Neuronal stem cell (in vitro differentiated cells): ENCODE data around the gene KIF16B.

Experiments used
- DNase-seq: peaks from one replicate; pipeline ENCODE4 v3.0.0-alpha.2; 2013; ENCODE audit warnings: low spot score
- H2AFZ ChIP-seq: one replicate; pipeline ENCODE4 v1.6.1; 2013; ENCODE audit warnings: mild to moderate bottlenecking, low read length, inconsistent platforms
- H2AK5ac ChIP-seq: 2 replicates; pipeline ENCODE4 v1.6.1; 2013; ENCODE audit warnings: low read depth, mild to moderate bottlenecking, inconsistent platforms, low read length, moderate library complexity, mixed read lengths
- H2BK120ac ChIP-seq: 2 replicates; pipeline ENCODE4 v1.6.1; 2013; ENCODE audit warnings: low read depth, mild to moderate bottlenecking, inconsistent platforms, low read length, moderate library complexity, mixed read lengths
- H2BK12ac ChIP-seq: one replicate; pipeline ENCODE4 v1.6.1; 2013; ENCODE audit warnings: low read length, inconsistent platforms
- H2BK15ac ChIP-seq: 2 replicates; pipeline ENCODE4 v1.6.1; 2013; ENCODE audit warnings: mild to moderate bottlenecking, low read length, inconsistent platforms, mixed read lengths
- H2BK5ac ChIP-seq: one replicate; pipeline ENCODE4 v1.6.1; 2013; ENCODE audit warnings: inconsistent platforms, mild to moderate bottlenecking, low read length, moderate library complexity
- H3K14ac ChIP-seq: one replicate; pipeline ENCODE4 v1.6.1; 2013; ENCODE audit warnings: low read length, inconsistent platforms
- H3K18ac ChIP-seq: 2 replicates; pipeline ENCODE4 v1.6.1; 2013; ENCODE audit warnings: low read length, inconsistent platforms
- H3K23ac ChIP-seq: 2 replicates; pipeline ENCODE4 v1.6.1; 2013; ENCODE audit warnings: low read depth, mild to moderate bottlenecking, mixed read lengths, low read length, inconsistent platforms; ENCODE audit not compliant: poor library complexity
- H3K27ac ChIP-seq: replicated peaks from 3 replicates; pipeline ENCODE4 v1.5.1; 2013; ENCODE audit warnings: low read length, inconsistent platforms
- H3K27me3 ChIP-seq, 3 experiments: 2 replicates each; pipeline ENCODE4 v1.6.1; 2013; ENCODE audit warnings: low read length in 3 of 3, mild to moderate bottlenecking in 2 of 3, inconsistent platforms in 1 of 3, low read depth in 1 of 3, mixed read lengths in 1 of 3, moderate library complexity in 1 of 3; ENCODE audit not compliant: control insufficient read depth in 3 of 3, insufficient read depth in 3 of 3
- H3K36me3 ChIP-seq, 2 donors: replicated peaks in 1 of 2; 2 replicates each; pipeline ENCODE4 v1.6.1; 2013; ENCODE audit warnings: low read length in 2 of 2; ENCODE audit not compliant: control insufficient read depth in 2 of 2, insufficient read depth in 2 of 2
- H3K4ac ChIP-seq: 2 replicates; pipeline ENCODE4 v1.6.1; 2013; ENCODE audit warnings: inconsistent platforms, mild to moderate bottlenecking, low read length, moderate library complexity
- H3K4me1 ChIP-seq, 2 donors: 1 replicate in 1 of 2; 2 replicates in 1 of 2; pipeline ENCODE4 v1.6.1; 2013; ENCODE audit warnings: low read length in 2 of 2, low read depth in 1 of 2; ENCODE audit not compliant: control insufficient read depth in 2 of 2, insufficient read depth in 1 of 2
- H3K4me2 ChIP-seq: one replicate; pipeline ENCODE4 v1.6.1; 2013; ENCODE audit warnings: mild to moderate bottlenecking, low read length, inconsistent platforms; ENCODE audit not compliant: insufficient read depth, poor library complexity, severe bottlenecking
- H3K4me3 ChIP-seq, 2 donors: 2 replicates each; pipeline ENCODE4 v1.5.1; 2013; ENCODE audit warnings: low read length in 2 of 2, mild to moderate bottlenecking in 2 of 2, inconsistent platforms in 1 of 2, moderate library complexity in 1 of 2
- H3K79me1 ChIP-seq: one replicate; pipeline ENCODE4 v1.6.1; 2013; ENCODE audit warnings: low read depth, mild to moderate bottlenecking, inconsistent platforms, low read length, moderate library complexity
- H3K9ac ChIP-seq: one replicate; pipeline ENCODE4 v1.6.1; 2013; ENCODE audit warnings: mild to moderate bottlenecking, low read depth, low read length, inconsistent platforms; ENCODE audit not compliant: poor library complexity
- H3K9me3 ChIP-seq, 2 donors: replicated peaks in 1 of 2; 2 replicates each; pipeline versions ENCODE3 to v1.6.1; 2013; ENCODE audit warnings: low read length in 2 of 2, mild to moderate bottlenecking in 2 of 2, inconsistent platforms in 1 of 2, low read depth in 1 of 2, mixed read lengths in 1 of 2, moderate library complexity in 1 of 2; ENCODE audit not compliant: control insufficient read depth in 2 of 2, insufficient read depth in 1 of 2
- H4K8ac ChIP-seq: one replicate; pipeline ENCODE4 v1.6.1; 2013; ENCODE audit warnings: low read depth, mild to moderate bottlenecking, inconsistent platforms, low read length, moderate library complexity
- H4K91ac ChIP-seq: one replicate; pipeline ENCODE4 v1.6.1; 2013; ENCODE audit warnings: low read length, low read depth, mild to moderate bottlenecking, inconsistent platforms; ENCODE audit not compliant: poor library complexity
- WGBS, 2 donors: extraction: QIAGEN DNeasy Blood & Tissue Kit; methylation state at CpG; one replicate each; pipeline ENCODE4 v1.1.7; 2013; ENCODE audit warnings: missing lambda C conversion rate in 2 of 2, mixed read lengths in 1 of 2; ENCODE audit not compliant: insufficient read length in 2 of 2, insufficient replicate concordance in 1 of 2; ENCODE audit errors: extremely low coverage in 2 of 2; 5-methylcytosine and 5-hydroxymethylcytosine counted together

KIF16B gene

DNA sequence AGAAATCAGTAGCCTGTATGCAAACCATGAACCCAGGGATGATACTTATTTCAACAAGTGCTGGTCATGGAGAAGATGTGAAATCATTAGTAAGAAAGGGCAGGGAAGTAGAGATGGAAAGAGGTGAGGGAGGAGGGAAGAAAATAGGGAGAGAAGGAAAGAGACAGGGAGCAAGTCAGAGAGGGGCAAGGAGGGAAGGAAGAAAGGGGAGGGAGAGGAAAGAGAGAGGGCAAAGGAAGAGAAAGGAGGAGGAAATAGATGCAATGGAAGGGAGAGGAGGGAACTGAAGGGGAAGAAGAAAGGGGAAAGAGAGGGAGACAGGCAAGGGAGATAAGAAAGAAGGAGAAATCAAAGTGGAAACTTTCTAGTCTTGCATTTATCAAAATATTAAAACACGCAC lies 195.1 kb downstream of the KIF16B start:
- no peak overlapping the region for H3K9ac ChIP-seq
- no peak overlapping the region for H3K23ac ChIP-seq
- H4K91ac ChIP-seq: no peak overlapping the region
- no peak overlapping the region for H3K4ac ChIP-seq
- H3K27me3 ChIP-seq: no peaks in the 10 kb centered on the region
- H2AFZ ChIP-seq: no peak overlapping the region
- no peaks in the 10 kb centered on the region for H3K9me3 ChIP-seq
- no peaks in the 10 kb centered on the region for H3K79me1 ChIP-seq
- no peak overlapping the region for H3K4me3 ChIP-seq
- H2AK5ac ChIP-seq: no peak overlapping the region
- no CpG with 5 or more reads among the region's 1 CpG for WGBS, 2 donors
- no peak overlapping the region for H4K8ac ChIP-seq
- no peak overlapping the region for H3K18ac ChIP-seq
- no peak overlapping the region for H3K4me2 ChIP-seq
- H3K14ac ChIP-seq: no peak overlapping the region
- peaks cover 3 to 5% of the 10 kb centered on the region in 2 donors for H3K36me3 ChIP-seq
- H2BK5ac ChIP-seq: no peak overlapping the region
- no peak overlapping the region for H2BK15ac ChIP-seq
- no peak for DNase-seq
- H2BK12ac ChIP-seq: no peak overlapping the region
- no peak overlapping the region for H2BK120ac ChIP-seq
- H3K27ac ChIP-seq: no peak overlapping the region
- H3K4me1 ChIP-seq: no peaks in the 10 kb centered on the region

DNA sequence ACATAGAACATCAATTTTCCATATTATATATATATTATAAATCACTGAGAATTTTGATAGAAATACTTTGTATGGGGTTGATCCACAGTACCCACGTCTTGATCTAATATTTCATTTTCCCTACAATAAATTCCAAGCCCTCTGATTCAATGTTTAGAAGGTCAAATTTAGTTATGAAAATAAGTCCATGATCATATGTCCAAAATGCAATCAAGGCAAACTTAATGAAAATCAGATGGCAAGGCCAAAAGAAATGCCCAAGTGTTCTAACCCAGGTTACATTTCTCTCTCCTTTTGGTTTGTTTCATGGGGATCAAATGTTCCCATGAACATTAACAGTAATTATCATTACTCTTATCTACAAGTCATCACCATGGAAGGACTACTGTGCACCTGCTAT lies 203.8 kb downstream of the KIF16B start:
- H3K79me1 ChIP-seq: no peaks in the 10 kb centered on the region
- no peak overlapping the region for H3K4me2 ChIP-seq
- no peak overlapping the region for H2BK120ac ChIP-seq
- no peak overlapping the region for H3K9ac ChIP-seq
- no peak overlapping the region for H3K4me3 ChIP-seq
- no peak overlapping the region for H3K23ac ChIP-seq
- H3K9me3 ChIP-seq: no peaks in the 10 kb centered on the region
- no peak overlapping the region for H2AK5ac ChIP-seq
- H4K8ac ChIP-seq: no peak overlapping the region
- no peak overlapping the region for H4K91ac ChIP-seq
- H2BK12ac ChIP-seq: no peak overlapping the region
- peaks cover 0 to 4% of the 10 kb centered on the region in 2 donors for H3K36me3 ChIP-seq
- no peak overlapping the region for H3K4ac ChIP-seq
- no CpG with 5 or more reads among the region's 1 CpG for WGBS, 2 donors
- no peak overlapping the region for H3K14ac ChIP-seq
- H3K27me3 ChIP-seq: no peaks in the 10 kb centered on the region
- H3K27ac ChIP-seq: no peak overlapping the region
- no peak for DNase-seq
- H2BK5ac ChIP-seq: no peak overlapping the region
- no peak overlapping the region for H2AFZ ChIP-seq
- H3K4me1 ChIP-seq: no peaks in the 10 kb centered on the region
- H2BK15ac ChIP-seq: no peak overlapping the region
- H3K18ac ChIP-seq: no peak overlapping the region

DNA sequence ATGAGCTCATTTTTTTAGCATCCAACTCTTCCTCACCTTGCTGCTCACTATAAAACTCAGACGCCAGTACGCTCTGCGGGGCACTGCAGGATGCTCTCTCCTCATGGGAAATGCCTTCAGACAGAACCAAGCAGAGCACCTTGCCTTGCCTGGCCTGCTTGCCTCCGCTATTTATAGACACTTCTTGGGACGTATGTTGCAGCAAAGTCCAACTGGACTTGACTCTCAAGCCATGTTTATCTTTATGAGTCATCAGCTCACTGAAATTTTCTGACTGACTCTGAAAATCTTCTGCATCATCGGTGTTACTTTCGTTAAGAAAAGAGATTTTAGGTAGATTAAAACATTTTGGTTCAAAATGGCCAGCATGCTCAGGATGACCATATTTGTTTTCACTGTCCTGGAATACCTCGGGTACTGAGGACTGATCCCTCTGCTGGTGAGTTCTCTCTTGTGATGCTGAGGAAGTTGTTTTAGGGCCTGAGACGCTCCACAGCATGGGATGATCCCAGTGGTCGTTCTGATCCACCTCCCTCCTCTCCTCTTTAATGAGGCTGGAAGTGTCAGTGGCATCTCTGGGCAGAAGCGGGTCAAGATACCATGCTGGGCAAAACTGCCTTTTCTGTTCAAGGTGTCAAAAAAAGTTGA lies 204.5 kb downstream of the KIF16B start:
- H3K27me3 ChIP-seq: no peaks in the 10 kb centered on the region
- no peak overlapping the region for H2AK5ac ChIP-seq
- no peak overlapping the region for H3K4me2 ChIP-seq
- DNase-seq: no peak
- no peak overlapping the region for H3K18ac ChIP-seq
- H2AFZ ChIP-seq: no peak overlapping the region
- no peaks in the 10 kb centered on the region for H3K9me3 ChIP-seq
- H3K36me3 ChIP-seq: peaks cover 0 to 4% of the 10 kb centered on the region in 2 donors
- no peak overlapping the region for H2BK5ac ChIP-seq
- no peak overlapping the region for H3K23ac ChIP-seq
- H4K91ac ChIP-seq: no peak overlapping the region
- no peak overlapping the region for H3K27ac ChIP-seq
- H4K8ac ChIP-seq: no peak overlapping the region
- no peak overlapping the region for H3K14ac ChIP-seq
- WGBS, 2 donors: no CpG with 5 or more reads among the region's 11 CpGs
- no peaks in the 10 kb centered on the region for H3K79me1 ChIP-seq
- no peak overlapping the region for H2BK12ac ChIP-seq
- H2BK120ac ChIP-seq: no peak overlapping the region
- H3K4ac ChIP-seq: no peak overlapping the region
- no peak overlapping the region for H3K4me3 ChIP-seq
- H2BK15ac ChIP-seq: no peak overlapping the region
- H3K9ac ChIP-seq: no peak overlapping the region
- no peaks in the 10 kb centered on the region for H3K4me1 ChIP-seq

DNA sequence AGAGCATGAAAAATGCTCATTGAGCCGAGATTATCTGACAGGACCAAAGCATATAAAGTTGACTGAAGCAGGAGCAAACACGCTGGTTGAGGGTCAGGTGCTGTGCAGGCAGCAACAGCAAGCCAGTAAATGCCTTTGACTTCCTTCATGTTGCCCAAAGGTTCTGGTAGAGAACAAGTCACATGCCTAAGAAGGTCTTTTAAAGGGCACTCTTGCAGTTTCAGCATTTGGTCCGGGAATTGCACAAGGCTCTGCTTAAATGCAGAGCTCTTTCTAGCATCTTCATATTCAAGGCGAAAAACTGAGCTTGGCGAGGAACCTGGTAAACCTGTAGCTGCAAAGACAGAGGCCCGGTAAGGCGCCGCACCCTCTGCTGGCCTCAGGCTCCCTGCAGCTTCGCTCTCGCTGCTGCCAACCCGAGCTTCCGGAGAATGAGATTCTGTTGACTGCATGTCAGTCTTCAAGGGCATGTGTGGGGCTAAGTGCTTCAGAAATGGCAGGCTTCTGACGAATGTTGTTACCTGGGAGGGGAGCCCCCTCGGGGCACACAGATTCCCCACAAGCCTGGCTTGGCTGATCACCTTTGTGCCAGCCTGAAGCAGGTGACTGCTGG lies 205.2 kb downstream of the KIF16B start:
- H3K27ac ChIP-seq: no peak overlapping the region

More for the DNA sequence above, 205.2 kb downstream of the KIF16B start:
- Histone ChIP-seq H2BK12ac (no peak overlapping the region), H2BK5ac (no peak overlapping the region), H3K18ac (no peak overlapping the region), H3K79me1 (no peaks in the 10 kb centered on the region), H3K4me2 (no peak overlapping the region), H3K4me3 (no peak overlapping the region), H4K8ac (no peak overlapping the region), H2AK5ac (no peak overlapping the region), H2BK15ac (no peak overlapping the region), H2BK120ac (no peak overlapping the region), H3K14ac (no peak overlapping the region), H3K36me3 (peaks cover 0 to 4% of the 10 kb centered on the region in 2 donors), H2AFZ (no peak overlapping the region), H3K4me1 (no peaks in the 10 kb centered on the region), H3K23ac (no peak overlapping the region), H3K9ac (no peak overlapping the region), H3K9me3 (no peaks in the 10 kb centered on the region), H3K27me3 (no peaks in the 10 kb centered on the region), H3K4ac (no peak overlapping the region), H4K91ac (no peak overlapping the region)
- no CpG with 5 or more reads among the region's 14 CpGs for WGBS, 2 donors
- no peak for DNase-seq
